H1 (cell line): ENCODE data around the gene RNF212.

Source experiments
- CBX5 ChIP-seq: fragments of 300-800, 300-1000 bp; sonication (generic); IDR thresholded peaks from 2 replicates; pipeline ENCODE4 v1.7.1; 2016; ENCODE audit warnings: antibody characterized with exemption, low read length, low read depth
- CTCF ChIP-seq, 3 experiments: IDR thresholded peaks; 1 replicate in 2 of 3; 2 replicates in 1 of 3; pipeline versions ENCODE4 v1.5.1 to v1.6.1; 2011; ENCODE audit warnings: low read length in 3 of 3, mild to moderate bottlenecking in 3 of 3, inconsistent platforms in 2 of 3, low read depth in 1 of 3, moderate library complexity in 1 of 3; ENCODE audit not compliant: insufficient read depth in 1 of 3; ENCODE audit errors: control extremely low read depth in 1 of 3
- EGR1 ChIP-seq: IDR thresholded peaks from 2 replicates; pipeline ENCODE4 v1.6.1; 2011; ENCODE audit warnings: low read depth, low read length, borderline replicate concordance
- EP300 ChIP-seq, 2 experiments: IDR thresholded peaks; 1 replicate in 1 of 2; 2 replicates in 1 of 2; pipeline ENCODE4 v1.6.1; 2011 to 2012; ENCODE audit warnings: low read depth in 2 of 2, low read length in 2 of 2, mild to moderate bottlenecking in 2 of 2, borderline replicate concordance in 1 of 2, inconsistent platforms in 1 of 2, moderate library complexity in 1 of 2
- EZH2 ChIP-seq: fragments of 200-600 bp; sonication (generic); IDR thresholded peaks from 2 replicates; pipeline ENCODE4 v1.7.1; 2012; ENCODE audit warnings: low read depth, mild to moderate bottlenecking, moderate library complexity, low read length, inconsistent platforms; ENCODE audit not compliant: severe bottlenecking
- POLR2A ChIP-seq, 2 experiments: IDR thresholded peaks; 1 replicate in 1 of 2; 2 replicates in 1 of 2; pipeline ENCODE4 v1.6.1; 2011; ENCODE audit warnings: low read depth in 2 of 2, low read length in 2 of 2, mild to moderate bottlenecking in 2 of 2; ENCODE audit errors: control extremely low read depth in 1 of 2
- POLR2AphosphoS5 ChIP-seq: IDR thresholded peaks from 2 replicates; pipeline ENCODE4 v1.6.1; 2011; ENCODE audit warnings: low read depth, low read length
- RAD21 ChIP-seq, 2 experiments: IDR thresholded peaks in 1 of 2; conservative IDR thresholded peaks in 1 of 2; 2 replicates each; pipeline ENCODE4 v1.6.1; 2011; ENCODE audit warnings: low read depth in 2 of 2, low read length in 2 of 2, improper control_type of control experiment in 1 of 2, inconsistent platforms in 1 of 2, mild to moderate bottlenecking in 1 of 2, moderate library complexity in 1 of 2
- RFX5 ChIP-seq: IDR thresholded peaks from 2 replicates; pipeline ENCODE4 v1.6.1; 2011; ENCODE audit warnings: low read depth, low read length, improper control_type of control experiment, borderline replicate concordance
- RXRA ChIP-seq: IDR thresholded peaks from 2 replicates; pipeline ENCODE4 v1.6.1; 2011; ENCODE audit warnings: low read depth, mild to moderate bottlenecking, low read length, moderate library complexity; ENCODE audit not compliant: insufficient read depth
- SIRT6 ChIP-seq: IDR thresholded peaks from one replicate; pipeline ENCODE4 v1.7.1; 2012; ENCODE audit warnings: low read length, inconsistent platforms
- SP1 ChIP-seq: IDR thresholded peaks from 2 replicates; pipeline ENCODE4 v1.6.1; 2011; ENCODE audit warnings: low read depth, low read length
- TAF1 ChIP-seq: IDR thresholded peaks from 2 replicates; pipeline ENCODE4 v1.6.1; 2011; ENCODE audit warnings: mild to moderate bottlenecking, low read depth, low read length
- YY1 ChIP-seq: IDR thresholded peaks from 2 replicates; pipeline ENCODE4 v1.6.1; 2011; ENCODE audit warnings: low read depth, mild to moderate bottlenecking, low read length

DNA sequence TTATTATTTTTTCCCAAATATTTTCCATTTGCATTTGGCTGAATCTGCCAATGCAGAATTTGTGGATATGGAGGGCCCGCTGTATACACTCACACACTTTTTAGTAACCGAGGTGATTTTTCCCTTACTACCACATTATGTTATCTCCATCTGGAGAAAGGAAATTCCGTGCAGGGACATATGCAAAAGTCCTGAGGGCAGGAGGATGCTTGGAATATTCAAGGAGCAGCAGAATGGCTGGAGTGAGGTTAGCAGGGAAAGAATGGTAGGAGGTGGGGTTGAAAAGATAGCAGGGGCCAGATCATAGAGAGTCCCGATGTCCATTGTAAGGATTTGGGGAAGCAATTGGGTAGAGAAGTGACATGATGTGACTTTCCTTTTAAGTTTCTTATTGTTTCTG is 11.5 kb upstream of the RNF212 start:
- no peak for TF ChIP-seq YY1
- no peak for TF ChIP-seq POLR2A (IDR thresholded peaks at IDR 0.05; ENCODE audit: control extremely low read depth in 1 of 2, low read depth in 2 of 2, low read length in 2 of 2)
- TF ChIP-seq CTCF (IDR thresholded peaks at IDR 0.05; ENCODE audit: control extremely low read depth in 1 of 3, insufficient read depth in 1 of 3, low read depth in 1 of 3, low read length in 3 of 3): no peak
- no peak for TF ChIP-seq EGR1
- TF ChIP-seq SP1: no peak
- no peak for TF ChIP-seq TAF1
- no peak for TF ChIP-seq EP300 (IDR thresholded peaks at IDR 0.05; ENCODE audit: borderline replicate concordance in 1 of 2, low read depth in 2 of 2, low read length in 2 of 2)
- TF ChIP-seq EZH2: no peak
- TF ChIP-seq RAD21 (IDR thresholded peaks at IDR 0.05 in 1 of 2, conservative IDR thresholded peaks at IDR 0.05 in 1 of 2; ENCODE audit: low read depth in 2 of 2, low read length in 2 of 2): no peak
- no peak for TF ChIP-seq POLR2AphosphoS5
- TF ChIP-seq RFX5: no peak
- no peak for TF ChIP-seq CBX5
- no peak for TF ChIP-seq SIRT6
- TF ChIP-seq RXRA: no peak
